ACC112 (cell line): ENCODE results near the gene IRF8.
"Not testable (repeated sequence)": the region's sequence is repeated elsewhere in the genome, so short reads cannot be mapped to it uniquely, and the experiment has no call there.

Experiments used
- H2AFZ ChIP-seq: fragments of 200-600 bp; sonication (generic); one replicate; pipeline ENCODE4 v1.6.0; 2017; ENCODE audit warnings: antibody characterized with exemption, low read length; ENCODE audit not compliant: unreplicated experiment
- H3K27ac ChIP-seq: fragments of 200-600 bp; sonication (generic); 2 replicates; pipeline ENCODE4 v1.5.1; 2014; ENCODE audit warnings: low read depth, mild to moderate bottlenecking, antibody characterized with exemption, low read length, moderate library complexity
- H3K27me3 ChIP-seq: fragments of 200-600 bp; sonication (generic); 2 replicates; pipeline ENCODE4 v1.6.1; 2014; ENCODE audit warnings: mild to moderate bottlenecking, antibody characterized with exemption, low read length, moderate library complexity, mixed read lengths; ENCODE audit not compliant: insufficient read depth
- H3K36me3 ChIP-seq: fragments of 200-600 bp; sonication (generic); 2 replicates; pipeline ENCODE4 v1.6.1; 2016; ENCODE audit warnings: mild to moderate bottlenecking, antibody characterized with exemption, low read length, moderate library complexity, mixed read lengths; ENCODE audit not compliant: insufficient read depth
- H3K4me1 ChIP-seq: fragments of 200-600 bp; sonication (generic); one replicate; pipeline ENCODE4 v1.6.1; 2016; ENCODE audit warnings: low read length, mixed read lengths; ENCODE audit not compliant: insufficient read depth, unreplicated experiment, control insufficient read depth
- H3K4me3 ChIP-seq: fragments of 200-600 bp; sonication (generic); 2 replicates; pipeline ENCODE4 v1.5.1; 2014; ENCODE audit warnings: mild to moderate bottlenecking, low read depth, low read length
- H3K79me2 ChIP-seq: fragments of 200-600 bp; sonication (generic); one replicate; pipeline ENCODE4 v1.6.0; 2016; ENCODE audit warnings: low read length; ENCODE audit not compliant: control insufficient read depth, unreplicated experiment, insufficient read depth

The IRF8 gene

GRCh38 chr16:85941863-85942644 lies 43.1 kb downstream of the IRF8 start:
- peaks cover 60% of the 10 kb centered on the region; the same call in 1 of the 2 replicates for H3K27me3 ChIP-seq
- H3K36me3 ChIP-seq = no peaks in the 10 kb centered on the region
- H3K4me3 ChIP-seq = no peak overlapping the region
- no peaks in the 10 kb centered on the region for H3K79me2 ChIP-seq
- H3K4me1 ChIP-seq = no peaks in the 10 kb centered on the region
- H2AFZ ChIP-seq = no peak overlapping the region
- no peak overlapping the region for H3K27ac ChIP-seq

GRCh38 chr16:85942659-85943058 lies 43.7 kb downstream of the IRF8 start:
- H3K4me3 ChIP-seq, H3K36me3 ChIP-seq, H3K4me1 ChIP-seq, H2AFZ ChIP-seq, H3K27ac ChIP-seq, H3K79me2 ChIP-seq: not testable (repeated sequence)
- peaks cover 66% of the 10 kb centered on the region; the same call in 1 of the 2 replicates for H3K27me3 ChIP-seq

GRCh38 chr16:85943711-85944110 lies 44.7 kb downstream of the IRF8 start:
- no peaks in the 10 kb centered on the region for H3K4me1 ChIP-seq
- H3K36me3 ChIP-seq = no peaks in the 10 kb centered on the region
- no peak overlapping the region for H3K4me3 ChIP-seq
- H2AFZ ChIP-seq = no peak overlapping the region
- peaks cover 60% of the 10 kb centered on the region; the same call in 1 of the 2 replicates for H3K27me3 ChIP-seq
- H3K27ac ChIP-seq = no peak overlapping the region
- H3K79me2 ChIP-seq = no peaks in the 10 kb centered on the region

- Histone ChIP-seq H3K27ac (no peak overlapping the region), H3K4me3 (no peak overlapping the region), H3K79me2 (no peaks in the 10 kb centered on the region), H3K36me3 (no peaks in the 10 kb centered on the region), H3K27me3 (peaks cover 60% of the 10 kb centered on the region; the same call in 1 of the 2 replicates), H3K4me1 (no peaks in the 10 kb centered on the region), H2AFZ (no peak overlapping the region)
These were observed 45.8 kb downstream of the IRF8 start for GRCh38 chr16:85944572-85945423.

GRCh38 chr16:85945424-85945751 lies 46.4 kb downstream of the IRF8 start:
- no peaks in the 10 kb centered on the region for H3K79me2 ChIP-seq
- H3K27ac ChIP-seq = no peak overlapping the region
- H3K27me3 ChIP-seq = peaks cover 60% of the 10 kb centered on the region; the same call in 1 of the 2 replicates
- no peaks in the 10 kb centered on the region for H3K4me1 ChIP-seq
- no peak overlapping the region for H3K4me3 ChIP-seq
- H3K36me3 ChIP-seq = no peaks in the 10 kb centered on the region
- no peak overlapping the region for H2AFZ ChIP-seq

GRCh38 chr16:85946541-85947124 lies 47.7 kb downstream of the IRF8 start:
- Histone ChIP-seq H2AFZ (no peak overlapping the region), H3K4me1 (no peaks in the 10 kb centered on the region), H3K4me3 (no peak overlapping the region), H3K27me3 (peaks cover 67% of the 10 kb centered on the region; the same call in 1 of the 2 replicates), H3K79me2 (no peaks in the 10 kb centered on the region), H3K36me3 (no peaks in the 10 kb centered on the region), H3K27ac (no peak overlapping the region)

GRCh38 chr16:85947230-85948137 lies 48.5 kb downstream of the IRF8 start:
- Histone ChIP-seq H3K27me3 (peaks cover 65% of the 10 kb centered on the region; the same call in 1 of the 2 replicates), H3K27ac (no peak overlapping the region), H3K4me3 (no peak overlapping the region), H3K36me3 (no peaks in the 10 kb centered on the region), H3K4me1 (no peaks in the 10 kb centered on the region), H3K79me2 (no peaks in the 10 kb centered on the region), H2AFZ (no peak overlapping the region)

- no peaks in the 10 kb centered on the region for H3K36me3 ChIP-seq
- H3K27ac ChIP-seq = no peak overlapping the region
- peaks cover 68% of the 10 kb centered on the region; the same call in 1 of the 2 replicates for H3K27me3 ChIP-seq
- no peaks in the 10 kb centered on the region for H3K79me2 ChIP-seq
- no peak overlapping the region for H3K4me3 ChIP-seq
- no peak overlapping the region for H2AFZ ChIP-seq
- no peaks in the 10 kb centered on the region for H3K4me1 ChIP-seq
These were observed 49.2 kb downstream of the IRF8 start for GRCh38 chr16:85948138-85948509.

GRCh38 chr16:85948616-85949265 lies 49.8 kb downstream of the IRF8 start:
- H3K27ac ChIP-seq = no peak overlapping the region
- peaks cover 73% of the 10 kb centered on the region; the same call in 1 of the 2 replicates for H3K27me3 ChIP-seq
- H2AFZ ChIP-seq = no peak overlapping the region
- H3K79me2 ChIP-seq = no peaks in the 10 kb centered on the region
- no peaks in the 10 kb centered on the region for H3K36me3 ChIP-seq
- no peak overlapping the region for H3K4me3 ChIP-seq
- no peaks in the 10 kb centered on the region for H3K4me1 ChIP-seq
